Neutrophil (primary cell): ENCODE measurements around the gene TYK2.

Source experiments
- H3K27ac ChIP-seq: fragments of 200-600 bp; sonication (generic); 2 replicates; pipeline ENCODE4 v1.5.1; 2016; ENCODE audit warnings: mild to moderate bottlenecking, moderate library complexity
- H3K27me3 ChIP-seq: fragments of 200-600 bp; sonication (generic); 2 replicates; pipeline ENCODE4 v1.6.0; 2016; ENCODE audit warnings: mild to moderate bottlenecking
- H3K36me3 ChIP-seq: fragments of 200-600 bp; sonication (generic); 2 replicates; pipeline ENCODE4 v1.5.1; 2017
- H3K4me1 ChIP-seq, 2 experiments: fragments of 200-600 bp in 1 of 2; sonication (generic) in 1 of 2; 1 replicate in 1 of 2; 2 replicates in 1 of 2; pipeline versions ENCODE4 v1.5.1 to v1.6.1; 2013 to 2016; ENCODE audit warnings: low read depth in 1 of 2, low read length in 1 of 2, mild to moderate bottlenecking in 1 of 2, moderate library complexity in 1 of 2; ENCODE audit not compliant: control insufficient read depth in 1 of 2, insufficient read depth in 1 of 2
- H3K4me3 ChIP-seq, 2 experiments: fragments of 200-600 bp in 1 of 2; sonication (generic) in 1 of 2; 1 replicate in 1 of 2; 2 replicates in 1 of 2; pipeline ENCODE4 v1.5.1; 2013 to 2016; ENCODE audit warnings: low read depth in 1 of 2, low read length in 1 of 2, mild to moderate bottlenecking in 1 of 2, moderate library complexity in 1 of 2
- H3K9me3 ChIP-seq: fragments of 200-600 bp; sonication (generic); 2 replicates; pipeline ENCODE4 v1.5.1; 2016
- CTCF ChIP-seq: fragments of 200-600 bp; sonication (generic); IDR thresholded peaks from 2 replicates; pipeline ENCODE4 v1.5.1; 2016; ENCODE audit warnings: antibody characterized with exemption

The TYK2 gene

GRCh38 chr19:10398819-10399218, 18.4 kb upstream of the TYK2 start:
- Histone ChIP-seq H3K36me3 (peaks cover 30% of the 10 kb centered on the region), H3K27me3 (peaks cover 3% of the 10 kb centered on the region), H3K9me3 (no peaks in the 10 kb centered on the region), H3K4me1 (peaks cover 34 to 36% of the 10 kb centered on the region in 2 experiments), H3K27ac (no peak overlapping the region), H3K4me3 (no peak overlapping the region)
- no peak for TF ChIP-seq CTCF

GRCh38 chr19:10395917-10396316, 15.5 kb upstream of the TYK2 start:
- no peak for TF ChIP-seq CTCF
- H3K4me1 ChIP-seq = peaks cover 11% of the 10 kb centered on the region in 2 experiments
- H3K27me3 ChIP-seq = no peaks in the 10 kb centered on the region
- no peaks in the 10 kb centered on the region for H3K9me3 ChIP-seq
- peaks cover 59% of the 10 kb centered on the region for H3K36me3 ChIP-seq
- no peak overlapping the region for H3K27ac ChIP-seq
- no peak overlapping the region for H3K4me3 ChIP-seq

GRCh38 chr19:10395436-10395835, 15.1 kb upstream of the TYK2 start:
- TF ChIP-seq CTCF = no peak
- no peaks in the 10 kb centered on the region for H3K27me3 ChIP-seq
- H3K4me1 ChIP-seq = peaks cover 6% of the 10 kb centered on the region in 2 experiments
- H3K27ac ChIP-seq = no peak overlapping the region
- H3K4me3 ChIP-seq = no peak overlapping the region
- peaks cover 61% of the 10 kb centered on the region for H3K36me3 ChIP-seq
- no peaks in the 10 kb centered on the region for H3K9me3 ChIP-seq

- no peak overlapping the region for H3K27ac ChIP-seq
- peaks cover 61% of the 10 kb centered on the region for H3K36me3 ChIP-seq
- no peaks in the 10 kb centered on the region for H3K27me3 ChIP-seq
- no peak overlapping the region for H3K4me3 ChIP-seq
- H3K9me3 ChIP-seq = no peaks in the 10 kb centered on the region
- TF ChIP-seq CTCF = no peak
- H3K4me1 ChIP-seq = peaks cover 2% of the 10 kb centered on the region in 2 experiments
These were observed 14.6 kb upstream of the TYK2 start for GRCh38 chr19:10395003-10395402.

- Histone ChIP-seq H3K36me3 (peaks cover 61% of the 10 kb centered on the region), H3K27ac (no peak overlapping the region), H3K4me3 (no peak overlapping the region), H3K4me1 (peaks cover 0 to 6% of the 10 kb centered on the region in 2 experiments), H3K9me3 (no peaks in the 10 kb centered on the region), H3K27me3 (no peaks in the 10 kb centered on the region)
- TF ChIP-seq CTCF = no peak
These were observed 12.8 kb upstream of the TYK2 start for GRCh38 chr19:10393137-10393536.

- no peaks in the 10 kb centered on the region for H3K9me3 ChIP-seq
- no peak overlapping the region for H3K4me3 ChIP-seq
- TF ChIP-seq CTCF = no peak
- no peak overlapping the region for H3K27ac ChIP-seq
- H3K4me1 ChIP-seq = peaks cover 0 to 6% of the 10 kb centered on the region in 2 experiments
- no peaks in the 10 kb centered on the region for H3K27me3 ChIP-seq
- peaks cover 61% of the 10 kb centered on the region for H3K36me3 ChIP-seq
These were observed 11.7 kb upstream of the TYK2 start for GRCh38 chr19:10392120-10392519.
